RPMI7951 (cell line): Measurements from ENCODE around the gene RNU6-7. TPM values are rescaled to one million over a fixed set of nuclear protein-coding genes. Genes with fewer than 3 reads are reported as not detected.
A peak's percentile ranks its signal among the peaks of the same experiment; 100 is the strongest.

Source experiments
- DNase-seq: peaks from one replicate; pipeline ENCODE4 v3.0.0-alpha.2; 2012; ENCODE audit warnings: low read depth
- total RNA-seq: library from RNA; depleted of rRNA; stranded (reverse); fragments of >200 nt; shearing (Covaris generic); gene quantifications from 2 replicates; pipeline ENCODE4 v1.2.3, GENCODE V29; 2014

Gene RNU6-7
- total RNA-seq, 1 experiment from 2014 or later: not detected

DNA sequence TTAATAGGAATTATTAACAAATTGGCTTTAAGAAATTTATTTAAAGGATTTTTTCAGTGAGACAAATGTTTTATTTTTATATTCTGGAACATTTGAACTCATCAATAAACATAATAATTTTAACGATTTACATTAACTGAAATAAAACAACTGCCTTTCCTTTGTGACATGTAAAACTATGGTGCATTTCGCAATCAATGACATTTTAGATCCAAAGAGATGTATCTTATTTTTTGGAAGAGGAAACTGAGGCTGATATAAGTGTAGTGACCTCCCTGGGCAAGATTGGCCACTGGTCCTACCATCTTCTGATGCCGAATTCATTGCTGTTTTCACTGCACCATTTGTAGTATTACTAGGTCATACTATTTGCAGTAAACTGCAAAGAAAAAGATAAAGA is 3.7 kb downstream of the RNU6-7 start:
- no peak for DNase-seq

DNA sequence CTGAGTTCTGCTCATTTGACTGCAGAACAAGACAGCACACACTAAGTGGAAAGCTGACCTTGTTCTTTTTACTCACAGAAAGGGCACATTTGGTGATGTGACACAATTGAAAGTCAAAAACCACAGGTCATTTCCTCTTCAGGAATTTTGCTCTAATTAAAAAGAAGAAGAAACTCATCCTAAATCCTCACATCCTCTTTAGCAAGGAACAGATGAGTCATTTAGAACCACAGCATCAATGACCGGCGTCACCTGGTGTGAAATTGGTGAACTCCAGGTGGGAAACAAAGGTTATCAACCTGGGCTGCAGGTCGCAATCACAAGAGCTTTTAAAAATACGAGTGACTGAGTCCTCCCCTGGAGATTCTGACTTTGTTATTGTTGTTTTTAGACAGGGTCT is 4.1 kb downstream of the RNU6-7 start:
- no peak for DNase-seq

DNA sequence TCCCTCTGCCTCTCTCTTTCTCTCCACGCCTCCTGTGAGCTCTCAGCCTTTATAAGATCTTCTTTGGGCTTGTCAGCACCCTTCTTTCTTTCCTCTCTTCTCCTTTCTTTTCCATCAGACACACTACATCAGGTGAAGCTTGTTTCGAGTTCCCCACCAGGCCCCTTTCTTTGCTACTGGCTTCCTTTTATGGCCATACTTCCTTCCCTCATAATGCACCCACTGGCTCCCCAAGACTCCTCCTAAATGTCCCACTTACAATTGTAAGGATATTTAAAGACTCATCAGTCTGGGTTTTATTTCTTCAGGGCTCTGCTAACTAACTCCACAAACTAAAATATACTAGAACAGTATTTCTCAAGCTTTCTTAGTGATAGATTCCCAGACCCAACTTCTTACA is 4.7 kb downstream of the RNU6-7 start:
- DNase-seq: no peak

DNA sequence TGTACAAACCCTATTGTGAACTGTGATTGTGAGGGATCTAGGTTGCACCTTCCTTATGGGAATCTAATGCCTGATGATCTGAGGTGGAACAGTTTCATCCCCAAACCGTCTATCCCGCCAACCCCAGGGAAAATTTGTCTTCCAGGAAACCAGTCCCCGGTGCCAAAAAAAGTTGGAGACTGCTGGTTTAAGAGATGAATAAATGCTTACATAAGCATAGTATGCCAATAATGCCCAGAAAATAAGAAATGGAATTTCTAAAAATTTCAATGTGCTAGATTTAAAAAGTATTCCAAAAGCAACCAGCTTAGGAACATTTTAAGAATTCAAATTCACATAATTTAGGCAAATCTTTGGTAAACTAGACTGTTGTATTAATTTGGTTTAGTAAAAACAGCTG is 6.6 kb downstream of the RNU6-7 start:
- DNase-seq: no peak

DNA sequence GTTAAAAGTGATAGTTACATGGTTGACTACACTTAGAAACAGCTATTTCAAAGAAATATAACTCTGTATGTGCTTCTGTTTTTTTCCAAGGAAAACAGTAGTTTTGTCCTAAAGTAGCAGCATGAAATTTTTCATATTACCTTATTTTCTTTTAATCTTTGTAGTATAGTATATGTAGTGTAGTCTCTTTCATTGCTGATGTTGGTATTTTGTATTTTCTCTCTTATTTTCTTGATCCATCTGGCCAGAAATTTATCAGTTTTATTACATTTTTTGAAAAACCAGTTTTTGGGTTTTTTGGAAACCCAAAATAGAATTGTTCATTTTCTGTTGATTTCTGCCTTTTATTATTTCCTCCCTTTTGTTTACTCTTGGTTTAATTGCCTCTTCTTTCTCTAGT is 7.6 kb downstream of the RNU6-7 start:
- DNase-seq: no peak

DNA sequence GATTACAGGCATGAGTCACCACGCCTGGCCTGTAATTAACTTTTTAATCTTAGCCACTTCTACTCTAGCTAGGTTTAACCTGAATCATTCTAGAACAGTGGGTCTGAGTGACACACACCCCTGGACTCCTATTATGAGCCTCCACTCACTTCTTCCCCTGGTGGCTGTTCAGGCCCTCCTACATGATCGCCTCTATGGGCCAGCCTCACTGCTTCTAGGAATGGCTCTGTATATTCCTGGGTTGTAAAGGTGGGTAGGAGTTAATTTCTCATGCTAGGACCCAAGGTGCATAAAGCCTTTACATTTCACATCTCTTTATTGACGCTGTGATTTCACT is 9.2 kb downstream of the RNU6-7 start:
- DNase-seq: no peak

DNA sequence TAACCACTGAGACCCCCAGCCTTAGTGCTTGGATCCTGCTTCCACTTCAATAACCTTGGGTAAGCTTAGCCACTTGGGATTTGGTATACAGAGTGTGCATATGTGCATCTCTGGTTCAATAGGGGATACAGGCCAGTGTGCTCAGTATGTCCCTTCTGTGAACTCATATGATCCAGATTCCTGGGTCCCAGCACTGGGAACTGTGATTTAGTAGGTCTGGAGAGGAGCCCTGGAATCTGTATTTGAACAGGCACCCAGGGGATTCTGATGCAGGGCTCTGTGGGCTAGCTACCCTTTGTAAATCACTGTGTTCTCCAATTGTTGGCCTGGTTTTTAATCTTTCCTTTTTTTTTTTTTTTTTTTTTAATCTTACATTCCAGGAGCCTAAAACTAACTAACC is 11.0 kb downstream of the RNU6-7 start:
- DNase-seq: no peak

DNA sequence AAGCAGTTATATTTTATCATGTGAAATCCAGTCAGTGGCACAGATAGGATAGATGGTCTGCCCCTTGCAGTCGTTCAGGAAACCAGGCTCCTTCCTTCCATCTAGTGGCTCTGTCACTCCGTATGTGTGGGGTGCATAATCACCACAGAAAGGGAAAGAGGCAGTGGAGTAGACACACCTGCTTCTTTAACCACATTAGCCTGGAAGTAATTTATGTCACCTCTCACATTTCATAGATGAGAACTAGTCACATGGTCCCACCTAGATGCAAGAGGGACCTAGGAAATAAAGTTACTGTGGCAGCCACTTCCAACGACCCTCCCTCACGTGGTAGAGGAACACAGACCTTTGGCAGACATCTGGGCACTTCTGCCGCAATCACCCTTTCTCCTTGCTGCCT is 15.5 kb downstream of the RNU6-7 start:
- DNase-seq: no peak

DNA sequence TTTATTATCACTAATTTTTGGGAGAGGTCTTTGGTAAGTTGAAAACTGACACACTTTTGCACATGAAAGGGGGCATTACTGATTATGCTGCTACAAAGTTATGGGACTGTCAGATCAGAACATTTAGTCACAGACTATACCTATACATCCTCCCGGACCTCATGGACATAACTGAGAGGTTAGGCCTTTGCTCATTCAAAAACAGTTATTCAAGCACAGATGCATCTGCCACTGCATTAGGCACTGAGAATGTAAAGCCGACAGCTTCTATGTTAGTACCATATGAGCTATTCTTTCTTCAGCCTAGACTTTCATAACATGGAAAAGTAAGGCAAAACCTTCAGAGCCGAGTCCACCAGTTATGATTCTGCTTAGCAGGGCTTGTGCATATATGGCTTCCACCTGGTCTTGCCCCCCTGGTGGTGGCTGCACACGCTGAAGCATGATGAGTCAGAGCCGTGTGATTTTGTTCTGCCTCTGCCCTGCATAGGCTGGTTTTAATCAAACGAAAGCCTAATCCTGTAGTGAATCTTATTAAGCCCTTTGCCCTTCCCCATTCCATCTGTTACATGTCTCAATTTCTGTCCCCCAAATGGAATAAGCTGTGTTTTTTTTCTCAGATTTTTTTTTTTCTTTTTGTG is 23.0 kb downstream of the RNU6-7 start:
- DNase-seq: peak; percentile 69

DNA sequence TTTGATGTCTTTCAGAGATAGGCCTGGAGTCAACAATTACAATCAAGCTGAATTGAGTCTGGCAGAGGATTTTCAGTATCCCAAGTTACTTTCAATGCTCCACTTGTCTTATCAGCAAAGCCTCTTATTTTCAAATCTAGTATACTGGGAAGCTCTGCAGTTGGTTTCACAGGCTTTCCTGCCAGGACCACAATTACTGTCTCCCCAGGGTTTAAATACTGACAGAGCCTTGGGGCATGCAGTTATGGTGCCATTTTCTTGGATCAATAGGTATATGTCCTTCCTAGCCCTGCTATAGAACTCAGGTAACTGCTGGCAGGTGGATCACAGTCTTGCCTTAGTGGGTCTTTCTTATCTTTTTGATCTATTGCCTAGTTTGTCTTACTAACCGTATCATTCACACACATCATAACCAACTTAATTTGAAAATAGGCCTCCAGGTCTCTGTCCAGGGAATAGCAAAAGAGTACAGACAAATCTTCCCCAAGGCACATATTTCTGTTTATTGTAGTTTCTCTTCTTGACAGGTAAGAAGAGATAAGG is 23.6 kb downstream of the RNU6-7 start:
- no peak for DNase-seq

DNA sequence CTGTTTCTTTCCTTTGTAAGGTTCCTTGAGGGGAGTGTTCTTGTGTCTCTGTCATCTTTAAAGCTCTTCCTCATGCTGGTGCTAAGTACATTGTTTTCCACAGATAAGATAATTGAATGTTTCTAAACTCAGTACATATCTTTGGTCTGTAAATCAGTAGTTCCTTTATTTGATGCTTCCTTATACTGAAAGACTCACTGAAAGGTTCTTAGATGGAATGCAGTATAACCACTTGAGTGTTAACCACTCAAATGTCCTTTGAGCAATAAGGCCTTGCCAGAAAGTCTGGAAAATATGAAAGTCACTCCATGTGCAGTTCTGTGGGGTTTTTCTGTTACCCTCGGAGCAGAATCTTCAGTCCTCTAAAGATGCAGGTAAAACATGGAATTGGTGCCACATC is 24.2 kb downstream of the RNU6-7 start:
- DNase-seq: no peak

DNA sequence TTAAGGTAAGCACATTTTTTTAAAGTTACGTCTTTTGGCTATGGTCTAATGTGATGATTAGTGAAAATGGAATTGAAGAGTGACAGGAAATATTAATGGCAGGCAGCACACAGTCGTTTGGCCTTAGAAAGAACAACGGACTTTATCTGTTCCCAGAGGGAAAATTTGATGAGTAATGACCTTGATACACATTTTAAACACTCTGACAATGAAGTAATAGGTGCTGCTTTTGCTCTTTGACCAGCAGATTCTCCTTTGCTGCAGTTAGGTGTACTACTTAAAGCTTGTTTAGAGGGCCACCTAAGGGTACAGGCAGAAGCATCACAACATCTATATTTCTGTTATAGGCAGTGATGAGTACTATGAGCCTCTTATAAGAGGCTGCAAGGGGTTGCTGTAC is 28.3 kb downstream of the RNU6-7 start:
- DNase-seq: peak; percentile 40

DNA sequence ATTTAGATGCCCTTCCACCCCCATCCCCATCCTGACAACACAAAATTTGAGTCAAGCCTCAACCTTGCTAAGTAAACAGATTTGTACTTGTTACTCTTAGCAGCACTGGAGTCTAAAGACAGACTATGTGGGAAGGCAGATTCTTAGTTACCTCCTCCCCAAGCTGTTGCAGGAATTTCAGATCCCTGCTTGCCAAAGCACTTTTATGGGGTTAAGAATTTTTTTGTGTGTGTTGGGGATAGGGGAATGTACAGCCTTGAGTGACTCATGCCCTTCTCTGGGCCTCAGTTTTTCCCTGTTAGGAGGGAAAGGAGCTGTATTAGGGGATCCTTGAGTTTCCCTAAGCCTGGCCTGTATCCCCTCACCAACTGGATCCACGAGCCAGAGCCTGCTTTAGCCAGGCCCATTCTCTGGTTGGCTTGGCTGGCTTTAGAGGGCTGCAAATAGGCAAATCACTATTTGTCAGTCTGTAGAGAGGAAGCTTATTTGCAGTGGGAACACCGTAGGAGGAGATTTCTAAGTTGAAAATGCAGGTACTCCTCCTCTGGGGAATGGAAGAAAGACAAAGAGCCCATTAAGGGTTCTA is 28.9 kb downstream of the RNU6-7 start:
- peak; percentile 36 for DNase-seq

DNA sequence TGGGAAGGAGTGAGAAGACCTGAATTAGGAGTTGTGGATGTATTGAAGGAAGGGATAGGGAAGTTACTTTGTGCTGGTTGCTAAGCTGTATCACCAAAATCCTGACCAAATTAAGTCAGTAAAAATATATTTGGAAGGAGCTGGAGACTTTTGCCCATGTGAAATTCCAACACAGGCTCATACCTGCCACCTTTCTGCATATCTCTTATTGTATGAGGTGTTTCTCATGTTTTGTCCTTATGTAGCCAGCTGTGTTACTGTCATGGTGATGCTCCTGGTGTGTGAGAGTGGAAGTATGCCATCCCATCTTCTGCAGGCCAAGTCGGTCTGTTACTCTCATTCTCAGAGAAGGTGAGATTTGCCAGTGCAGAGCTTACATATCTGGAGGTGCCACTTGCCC is 30.6 kb downstream of the RNU6-7 start:
- no peak for DNase-seq

DNA sequence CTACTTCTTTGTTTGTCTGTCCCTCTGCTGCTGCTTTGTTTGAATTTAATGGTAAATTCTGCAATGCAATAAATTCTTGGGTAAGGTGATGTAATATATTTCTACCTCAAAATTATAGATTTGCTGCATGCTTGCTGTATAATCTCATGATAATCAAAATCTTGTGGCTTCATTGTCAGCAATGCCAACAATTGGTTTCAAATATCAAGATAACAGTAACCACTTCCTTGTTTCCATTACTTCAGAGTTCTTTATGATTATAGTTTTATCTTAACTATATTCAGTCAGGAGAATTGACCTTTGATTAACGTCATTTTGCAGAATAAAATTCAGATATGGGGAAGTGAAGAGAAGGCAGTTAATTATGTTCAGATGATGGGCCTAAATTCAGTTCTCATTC is 31.4 kb downstream of the RNU6-7 start:
- DNase-seq: no peak

DNA sequence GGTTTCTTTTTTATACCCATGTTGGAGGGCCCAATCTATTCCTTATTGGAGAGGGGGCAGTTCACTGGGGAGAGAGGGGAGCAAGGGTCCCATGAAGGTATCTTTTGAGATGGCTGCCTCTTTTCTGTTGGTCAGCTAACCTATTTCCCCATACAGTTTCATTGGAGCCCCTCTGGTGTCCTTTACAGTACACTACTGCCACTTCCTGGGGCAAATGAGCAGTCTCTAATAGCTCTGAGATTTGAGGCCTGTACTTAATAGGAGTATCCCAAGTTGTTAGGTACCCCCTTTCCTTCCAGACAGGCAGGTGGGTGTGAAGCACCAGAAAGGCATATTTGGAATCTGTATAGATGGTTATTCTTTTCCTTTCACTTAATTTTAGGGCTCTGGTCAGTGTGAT is 42.6 kb downstream of the RNU6-7 start:
- no peak for DNase-seq

DNA sequence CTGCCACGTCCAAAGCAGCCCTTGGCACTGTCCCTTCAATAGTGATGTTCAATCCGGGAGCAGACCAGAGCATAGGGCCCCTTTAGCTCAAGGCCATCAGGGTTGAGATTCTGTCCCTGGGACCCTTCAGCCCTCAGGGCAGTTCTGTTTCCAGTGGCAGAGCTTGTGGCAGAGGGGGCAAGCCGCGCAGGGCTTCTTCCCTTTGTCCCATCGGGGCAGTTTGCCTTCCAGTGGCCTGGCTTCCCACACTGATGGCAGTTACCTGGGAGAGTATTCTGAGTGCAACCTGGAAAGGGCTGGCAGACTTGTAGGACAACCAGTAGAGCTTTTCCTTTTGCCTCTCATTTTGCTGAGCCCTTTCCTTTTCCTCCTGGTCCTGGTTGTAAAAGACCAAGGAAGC is 44.9 kb downstream of the RNU6-7 start:
- no peak for DNase-seq

DNA sequence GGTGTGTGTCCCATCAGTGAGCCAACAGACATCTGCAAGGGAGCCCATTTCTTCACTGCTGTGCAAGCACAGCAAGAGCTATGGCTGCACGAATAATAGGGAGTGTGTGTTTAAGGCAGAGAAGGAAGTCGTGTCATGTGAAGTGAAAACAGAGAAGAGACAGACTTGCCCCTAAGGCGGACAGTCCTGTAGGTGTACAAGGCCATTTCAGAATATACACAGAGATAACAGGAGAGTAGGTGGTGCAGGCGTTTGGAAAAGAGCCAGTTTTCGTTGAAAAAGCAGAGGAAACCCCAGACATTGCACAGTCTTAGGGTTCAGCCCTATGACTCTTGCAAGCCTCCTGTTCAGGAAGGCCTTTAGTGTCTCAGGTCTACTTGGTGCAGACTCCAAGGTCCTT is 47.5 kb downstream of the RNU6-7 start:
- no peak for DNase-seq

DNA sequence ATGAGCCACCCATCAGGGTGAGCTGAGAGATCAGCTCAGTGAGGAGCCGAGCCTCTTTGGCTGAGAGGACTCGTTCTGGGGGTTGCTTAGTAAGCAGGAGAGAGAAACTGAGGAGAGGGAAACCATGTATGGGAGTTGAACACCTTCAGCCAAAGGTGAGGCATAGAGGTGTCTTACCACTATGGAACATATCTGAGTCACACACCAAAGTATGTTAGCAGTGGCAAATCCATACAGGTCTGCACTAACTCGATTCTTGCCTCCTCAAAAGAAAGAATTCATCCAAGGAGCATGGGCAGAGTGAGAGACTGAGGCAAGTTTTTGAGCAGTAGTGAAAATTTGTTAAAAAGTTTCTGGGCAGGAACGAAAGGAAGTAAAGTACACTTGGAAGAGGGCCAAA is 47.9 kb downstream of the RNU6-7 start:
- DNase-seq: no peak

DNA sequence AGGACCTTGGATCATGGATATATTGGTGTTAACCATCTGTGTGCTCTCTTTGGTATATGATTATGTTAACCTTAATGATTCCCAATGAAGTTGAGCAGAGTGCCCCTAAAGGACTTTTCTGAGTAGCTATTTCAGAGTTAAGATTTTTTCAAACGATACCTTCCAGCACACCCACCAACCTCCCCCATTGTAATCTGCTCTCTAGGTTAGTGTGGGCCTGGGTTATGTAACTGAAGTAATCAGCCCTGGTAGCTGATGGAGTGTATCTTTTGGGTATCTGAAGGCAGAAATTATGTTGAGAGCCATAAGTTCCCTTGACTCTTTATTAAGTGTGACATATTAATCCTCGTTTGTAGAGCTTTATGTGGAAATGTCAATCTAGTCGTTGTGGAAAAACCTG is 48.8 kb downstream of the RNU6-7 start:
- no peak for DNase-seq

DNA sequence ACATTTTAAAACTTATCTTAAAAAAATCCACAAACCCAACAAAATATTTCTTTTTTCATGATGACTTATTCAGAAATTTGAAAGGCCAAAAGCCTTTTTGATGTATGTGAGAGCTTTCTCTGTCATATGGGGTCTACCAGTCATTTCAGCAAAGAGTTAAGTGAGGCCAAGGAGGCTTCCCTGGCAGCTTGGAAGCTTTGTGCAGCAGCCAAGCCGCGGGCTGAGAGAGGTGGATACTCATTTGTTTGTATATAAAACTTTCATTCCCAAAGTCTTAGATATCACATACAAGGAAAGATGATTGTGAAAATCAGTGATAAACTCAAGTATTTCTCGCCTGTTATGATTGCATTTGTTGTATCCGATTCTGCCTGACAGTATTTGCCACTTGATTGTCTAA is 49.7 kb downstream of the RNU6-7 start:
- DNase-seq: no peak
